IMR-90 (cell line): ENCODE measurements around the gene DNM2.

Source experiments
- BHLHE40 ChIP-seq: fragments of 150-350 bp; IDR thresholded peaks from 2 replicates; pipeline ENCODE4 v1.6.1; 2016; ENCODE audit warnings: mild to moderate bottlenecking, low read depth, low read length
- CEBPB ChIP-seq: IDR thresholded peaks from 2 replicates; pipeline ENCODE4 v1.6.1; 2012; ENCODE audit warnings: low read depth, low read length, improper control_type of control experiment
- CHD1 ChIP-seq: IDR thresholded peaks from 2 replicates; pipeline ENCODE4 v1.6.1; 2012; ENCODE audit warnings: low read depth, low read length, improper control_type of control experiment
- ELK1 ChIP-seq: fragments of 150-350 bp; IDR thresholded peaks from 2 replicates; pipeline ENCODE4 v1.6.1; 2016; ENCODE audit warnings: low read depth, mild to moderate bottlenecking, low read length, moderate library complexity, borderline replicate concordance
- FOS ChIP-seq: fragments of 150-350 bp; IDR thresholded peaks from 2 replicates; pipeline ENCODE4 v1.6.1; 2016; ENCODE audit warnings: low read depth, low read length
- MAFK ChIP-seq: IDR thresholded peaks from 2 replicates; pipeline ENCODE4 v1.6.1; 2012; ENCODE audit warnings: low read depth, low read length, improper control_type of control experiment
- MAZ ChIP-seq: IDR thresholded peaks from 2 replicates; pipeline ENCODE4 v1.6.1; 2012; ENCODE audit warnings: low read depth, mild to moderate bottlenecking, low read length, improper control_type of control experiment, moderate library complexity, borderline replicate concordance
- MXI1 ChIP-seq: IDR thresholded peaks from 2 replicates; pipeline ENCODE4 v1.6.1; 2012; ENCODE audit warnings: low read depth, mild to moderate bottlenecking, low read length, moderate library complexity, borderline replicate concordance
- POLR2A ChIP-seq: IDR thresholded peaks from 2 replicates; pipeline ENCODE4 v1.6.1; 2012; ENCODE audit warnings: mild to moderate bottlenecking, low read depth, low read length
- RAD21 ChIP-seq: IDR thresholded peaks from 2 replicates; pipeline ENCODE4 v1.6.1; 2012; ENCODE audit warnings: low read length, improper control_type of control experiment
- RFX5 ChIP-seq: IDR thresholded peaks from 2 replicates; pipeline ENCODE4 v1.8.0; 2012; ENCODE audit warnings: low read depth, mild to moderate bottlenecking, low read length, moderate library complexity
- SMC3 ChIP-seq: fragments of 150-350 bp; IDR thresholded peaks from 2 replicates; pipeline ENCODE4 v1.6.1; 2016; ENCODE audit warnings: low read depth, mild to moderate bottlenecking, antibody characterized with exemption, low read length, moderate library complexity
- USF2 ChIP-seq: fragments of 150-350 bp; IDR thresholded peaks from 2 replicates; pipeline ENCODE4 v1.6.1; 2017; ENCODE audit warnings: mild to moderate bottlenecking, antibody characterized with exemption, low read length, low read depth
- TF ChIP-seq, protein P1 (sequence below): conservative IDR thresholded peaks from 2 replicates; pipeline ENCODE4 v1.5.1; 2012; ENCODE audit warnings: mild to moderate bottlenecking, low read depth, low read length, improper control_type of control experiment

DNA sequence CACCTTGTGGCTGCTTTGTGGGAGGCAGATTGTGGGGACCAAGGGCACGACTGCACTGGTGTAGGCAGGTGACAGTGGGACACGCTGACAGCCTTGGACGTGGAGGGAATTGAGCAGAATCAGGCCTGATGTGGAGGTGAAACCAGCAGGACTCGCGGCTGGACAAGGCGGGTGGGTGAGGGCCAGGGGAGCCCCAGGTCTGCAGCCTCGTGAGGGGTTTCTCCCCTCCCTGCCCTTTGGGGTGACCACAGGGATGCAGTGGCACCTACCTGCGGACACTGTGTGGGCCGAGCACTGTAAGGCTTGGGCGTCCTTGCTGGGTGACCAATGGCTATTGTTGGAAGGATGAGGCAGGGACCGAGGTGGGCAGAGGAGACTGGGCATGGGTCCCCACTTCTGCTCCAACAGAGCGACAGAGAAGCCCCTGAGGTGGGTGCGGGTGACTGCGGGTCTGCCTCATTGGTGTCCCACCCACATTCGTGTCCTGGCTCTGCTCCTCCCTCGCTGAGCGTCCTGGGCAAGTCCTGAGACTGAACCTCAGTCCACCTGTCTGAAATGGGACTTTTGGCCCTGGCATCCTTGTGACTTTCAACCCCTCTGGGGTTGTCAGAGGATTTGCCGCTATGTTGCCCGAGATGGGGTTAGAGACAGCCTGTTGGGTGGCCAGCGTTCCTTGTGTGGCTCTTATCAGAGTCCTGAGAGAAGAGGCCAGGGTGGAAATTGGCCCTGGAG, 30.5 kb downstream of the DNM2 start:
- TF ChIP-seq, protein P1, sequence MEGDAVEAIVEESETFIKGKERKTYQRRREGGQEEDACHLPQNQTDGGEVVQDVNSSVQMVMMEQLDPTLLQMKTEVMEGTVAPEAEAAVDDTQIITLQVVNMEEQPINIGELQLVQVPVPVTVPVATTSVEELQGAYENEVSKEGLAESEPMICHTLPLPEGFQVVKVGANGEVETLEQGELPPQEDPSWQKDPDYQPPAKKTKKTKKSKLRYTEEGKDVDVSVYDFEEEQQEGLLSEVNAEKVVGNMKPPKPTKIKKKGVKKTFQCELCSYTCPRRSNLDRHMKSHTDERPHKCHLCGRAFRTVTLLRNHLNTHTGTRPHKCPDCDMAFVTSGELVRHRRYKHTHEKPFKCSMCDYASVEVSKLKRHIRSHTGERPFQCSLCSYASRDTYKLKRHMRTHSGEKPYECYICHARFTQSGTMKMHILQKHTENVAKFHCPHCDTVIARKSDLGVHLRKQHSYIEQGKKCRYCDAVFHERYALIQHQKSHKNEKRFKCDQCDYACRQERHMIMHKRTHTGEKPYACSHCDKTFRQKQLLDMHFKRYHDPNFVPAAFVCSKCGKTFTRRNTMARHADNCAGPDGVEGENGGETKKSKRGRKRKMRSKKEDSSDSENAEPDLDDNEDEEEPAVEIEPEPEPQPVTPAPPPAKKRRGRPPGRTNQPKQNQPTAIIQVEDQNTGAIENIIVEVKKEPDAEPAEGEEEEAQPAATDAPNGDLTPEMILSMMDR: no peak
- no peak for TF ChIP-seq BHLHE40
- no peak for TF ChIP-seq POLR2A
- no peak for TF ChIP-seq MAFK
- TF ChIP-seq CEBPB: no peak
- TF ChIP-seq RFX5: no peak
- no peak for TF ChIP-seq FOS
- TF ChIP-seq MXI1: no peak
- no peak for TF ChIP-seq ELK1
- TF ChIP-seq RAD21: no peak
- TF ChIP-seq SMC3: no peak
- no peak for TF ChIP-seq MAZ
- TF ChIP-seq CHD1: no peak
- TF ChIP-seq USF2: no peak
